Endothelial cell of umbilical vein (primary cell): ENCODE measurements around the gene LAMC2. TPM values are rescaled to one million over a fixed set of nuclear protein-coding genes. Genes with fewer than 3 reads are reported as not detected.

ENCODE experiments used
- BruUV-seq: library from RNA; stranded (reverse); fragments of 400-500 nt; replicated peaks from 2 replicates; lab custom pipeline; 2021; lab: Mats Ljungman, UMichigan
- CTCF ChIA-PET: fragments of 300-600, 350-600 bp; sonication (Branson Sonifier 250); formaldehyde crosslinking; loops from one replicate; lab custom pipeline; 2021; ENCODE audit warnings: antibody characterized with exemption, inconsistent platforms; lab: Charles Lee
- POLR2A ChIA-PET: fragments of 300-600, 350-600 bp; sonication (Branson Sonifier 250); formaldehyde crosslinking; loops from one replicate; lab custom pipeline; 2021; ENCODE audit warnings: antibody characterized with exemption, inconsistent platforms; lab: Charles Lee
- DNase-seq: peaks from one replicate; pipeline ENCODE4 v3.0.0-alpha.2; 2011; ENCODE audit warnings: low read depth, low spot score
- FAIRE-seq: peaks from 2 replicates; lab custom pipeline; 2011; peaks lifted over from hg19 to GRCh38; lab: Jason Lieb, UNC
- H2AFZ ChIP-seq: 2 replicates; pipeline ENCODE4 v1.6.0; 2012; ENCODE audit warnings: low read depth, low read length, control low read depth, inconsistent platforms
- H3K27ac ChIP-seq: 2 replicates; pipeline ENCODE4 v1.5.1; 2011; ENCODE audit warnings: low read depth, mild to moderate bottlenecking, control low read depth, low read length, moderate library complexity; ENCODE audit not compliant: insufficient read depth
- H3K27me3 ChIP-seq, 2 experiments: 2 replicates each; pipeline versions ENCODE4 v1.6.0 to v1.6.1; 2011; ENCODE audit warnings: low read length in 2 of 2, mixed read lengths in 1 of 2; ENCODE audit not compliant: control insufficient read depth in 2 of 2, insufficient read depth in 2 of 2
- H3K36me3 ChIP-seq, 2 experiments: 2 replicates in 1 of 2; 3 replicates in 1 of 2; pipeline ENCODE4 v1.5.1; 2011; ENCODE audit warnings: low read length in 2 of 2, mild to moderate bottlenecking in 1 of 2, moderate library complexity in 1 of 2; ENCODE audit not compliant: control insufficient read depth in 2 of 2, insufficient read depth in 2 of 2; ENCODE audit errors: extremely low read depth in 1 of 2
- H3K4me1 ChIP-seq: 3 replicates; pipeline ENCODE4 v1.5.1; 2011; ENCODE audit warnings: mild to moderate bottlenecking, low read length; ENCODE audit not compliant: control insufficient read depth, insufficient read depth; ENCODE audit errors: extremely low read depth
- H3K4me2 ChIP-seq: 2 replicates; pipeline ENCODE4 v1.6.1; 2011; ENCODE audit warnings: low read length, control low read depth, mixed read lengths; ENCODE audit not compliant: insufficient read depth
- H3K4me3 ChIP-seq, 3 experiments: fragments of 200-600 bp in 1 of 3; sonication (generic), shearing (Covaris generic) in 1 of 3; replicated peaks in 1 of 3; 2 replicates each; pipeline ENCODE4 v1.5.1; 2011 to 2016; ENCODE audit warnings: control low read depth in 3 of 3, low read length in 3 of 3, mild to moderate bottlenecking in 2 of 3, inconsistent platforms in 1 of 3, low read depth in 1 of 3, moderate library complexity in 1 of 3; ENCODE audit not compliant: insufficient read depth in 1 of 3
- H3K79me2 ChIP-seq: 2 replicates; pipeline ENCODE4 v1.6.0; 2012; ENCODE audit warnings: low read length, inconsistent platforms; ENCODE audit not compliant: control insufficient read depth, insufficient read depth
- H3K9ac ChIP-seq: replicated peaks from 2 replicates; pipeline ENCODE3; 2011; ENCODE audit warnings: low read length, control low read depth; ENCODE audit not compliant: insufficient read depth; ENCODE audit errors: extremely low read depth
- H3K9me1 ChIP-seq: replicated peaks from 3 replicates; pipeline ENCODE4 v1.6.0; 2011; ENCODE audit warnings: mild to moderate bottlenecking, low read length; ENCODE audit not compliant: control insufficient read depth, insufficient read depth; ENCODE audit errors: extremely low read depth
- H3K9me3 ChIP-seq: replicated peaks from 2 replicates; pipeline ENCODE4 v1.5.1; 2012; ENCODE audit warnings: low read length, inconsistent platforms; ENCODE audit not compliant: control insufficient read depth, insufficient read depth
- H4K20me1 ChIP-seq: replicated peaks from 2 replicates; pipeline ENCODE3; 2011; ENCODE audit warnings: mild to moderate bottlenecking, low read length; ENCODE audit not compliant: control insufficient read depth, insufficient read depth; ENCODE audit errors: extremely low read depth
- FOS ChIP-seq: IDR thresholded peaks from 2 replicates; pipeline ENCODE4 v1.6.1; 2011; ENCODE audit warnings: mild to moderate bottlenecking, low read length, moderate library complexity, borderline replicate concordance; ENCODE audit not compliant: insufficient read depth
- JUN ChIP-seq: IDR thresholded peaks from 2 replicates; pipeline ENCODE4 v1.6.1; 2011; ENCODE audit warnings: borderline replicate concordance, low read depth; ENCODE audit not compliant: insufficient read length, insufficient read depth
- MYC ChIP-seq: IDR thresholded peaks from one replicate; pipeline ENCODE4 v1.6.1; 2011; ENCODE audit warnings: mild to moderate bottlenecking, low read depth, low read length
- POLR2AphosphoS5 ChIP-seq: IDR thresholded peaks from 2 replicates; pipeline ENCODE4 v1.6.1; 2012; ENCODE audit warnings: low read depth, mild to moderate bottlenecking, control low read depth, low read length, moderate library complexity; ENCODE audit not compliant: insufficient read depth
- dilution Hi-C: fragments of 300-500 bp; cut with MboI; formaldehyde crosslinking; loops from one replicate; pipeline ENCODE4 v1.15.0; 2019; ENCODE audit warnings: low sequenced_read_pairs; ENCODE audit not compliant: extremely low pct_ligation_motif_present
- intact Hi-C: fragments of 100-400 bp; cut with micrococcal nuclease; formaldehyde crosslinking; loops from one replicate; pipeline ENCODE4 v1.10.0; 2022
- polyA plus RNA-seq, 4 experiments: library from polyadenylated mRNA; depleted of rRNA in 3 of 4; stranded (reverse) in 3 of 4; unstranded in 1 of 4; fragments of >200 nt; gene quantifications; 2 replicates each; pipeline versions ENCODE4 v1.2.1 to v1.2.3, GENCODE V29; 2011 to 2012; ENCODE audit warnings: missing spikeins in 1 of 4
- total RNA-seq: library from RNA; stranded (reverse); gene quantifications from 2 replicates; pipeline ENCODE4 v1.2.3, GENCODE V29; 2021
- TF ChIP-seq, protein P1 (sequence below): IDR thresholded peaks from 2 replicates; pipeline ENCODE4 v1.6.1; 2011; ENCODE audit not compliant: insufficient read depth, insufficient read length
- TF ChIP-seq, protein P2 (sequence below), 2 donors: IDR thresholded peaks; 1 replicate in 1 of 2; 2 replicates in 1 of 2; pipeline ENCODE4 v1.5.1; 2011; ENCODE audit warnings: low read length in 2 of 2, mild to moderate bottlenecking in 2 of 2, moderate library complexity in 2 of 2, control low read depth in 1 of 2, inconsistent platforms in 1 of 2, low read depth in 1 of 2; ENCODE audit not compliant: insufficient read depth in 1 of 2; ENCODE audit errors: extremely low read depth in 1 of 2

LAMC2 gene
- total and polyA plus RNA-seq, 2 donors (not counting 3 experiments of a cell fraction or from before 2014, with no cell fraction given), result 0.23 to 0.82 TPM

GRCh38 chr1:183199304-183199703, 13.2 kb downstream of the LAMC2 start:
- ChIA-PET POLR2A (no interaction called here), CTCF (no interaction called here)
- Histone ChIP-seq H3K4me3 (no peak overlapping the region), H3K79me2 (no peaks in the 10 kb centered on the region), H4K20me1 (no peaks in the 10 kb centered on the region), H3K4me2 (no peak overlapping the region), H3K9ac (no peak overlapping the region), H3K9me3 (no peaks in the 10 kb centered on the region), H3K27me3 (no peaks in the 10 kb centered on the region), H3K9me1 (no peaks in the 10 kb centered on the region), H2AFZ (no peak overlapping the region), H3K27ac (no peak overlapping the region), H3K36me3 (no peaks in the 10 kb centered on the region), H3K4me1 (peaks cover 12% of the 10 kb centered on the region)
- dilution Hi-C loops, result no loop called here
- DNase-seq (no peak), FAIRE-seq (no peak)
- no TSS peak for BruUV-seq
- TF ChIP-seq, protein P1, sequence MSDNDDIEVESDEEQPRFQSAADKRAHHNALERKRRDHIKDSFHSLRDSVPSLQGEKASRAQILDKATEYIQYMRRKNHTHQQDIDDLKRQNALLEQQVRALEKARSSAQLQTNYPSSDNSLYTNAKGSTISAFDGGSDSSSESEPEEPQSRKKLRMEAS, result no peak
- TF ChIP-seq MYC, result no peak
- no peak for TF ChIP-seq POLR2AphosphoS5
- no peak for TF ChIP-seq JUN
- TF ChIP-seq, protein P2, sequence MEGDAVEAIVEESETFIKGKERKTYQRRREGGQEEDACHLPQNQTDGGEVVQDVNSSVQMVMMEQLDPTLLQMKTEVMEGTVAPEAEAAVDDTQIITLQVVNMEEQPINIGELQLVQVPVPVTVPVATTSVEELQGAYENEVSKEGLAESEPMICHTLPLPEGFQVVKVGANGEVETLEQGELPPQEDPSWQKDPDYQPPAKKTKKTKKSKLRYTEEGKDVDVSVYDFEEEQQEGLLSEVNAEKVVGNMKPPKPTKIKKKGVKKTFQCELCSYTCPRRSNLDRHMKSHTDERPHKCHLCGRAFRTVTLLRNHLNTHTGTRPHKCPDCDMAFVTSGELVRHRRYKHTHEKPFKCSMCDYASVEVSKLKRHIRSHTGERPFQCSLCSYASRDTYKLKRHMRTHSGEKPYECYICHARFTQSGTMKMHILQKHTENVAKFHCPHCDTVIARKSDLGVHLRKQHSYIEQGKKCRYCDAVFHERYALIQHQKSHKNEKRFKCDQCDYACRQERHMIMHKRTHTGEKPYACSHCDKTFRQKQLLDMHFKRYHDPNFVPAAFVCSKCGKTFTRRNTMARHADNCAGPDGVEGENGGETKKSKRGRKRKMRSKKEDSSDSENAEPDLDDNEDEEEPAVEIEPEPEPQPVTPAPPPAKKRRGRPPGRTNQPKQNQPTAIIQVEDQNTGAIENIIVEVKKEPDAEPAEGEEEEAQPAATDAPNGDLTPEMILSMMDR (IDR thresholded peaks at IDR 0.05; ENCODE audit: extremely low read depth in 1 of 2, insufficient read depth in 1 of 2, low read depth in 1 of 2, low read length in 2 of 2), result no peak
- TF ChIP-seq FOS, result no peak
- intact Hi-C loops, result no loop called here
